Type B pancreatic cell (in vitro differentiated cells): Measurements from ENCODE around the gene PRR30. TPM values are rescaled to one million over a fixed set of nuclear protein-coding genes. Genes with fewer than 3 reads are reported as not detected.

ENCODE experiments used
- DNase-seq: peaks from one replicate; pipeline ENCODE4 v3.0.0; 2021; ENCODE audit warnings: mixed read lengths; ENCODE audit not compliant: unreplicated experiment; ENCODE audit errors: extremely low spot score
- H3K27ac Mint-ChIP-seq: 2 replicates; pipeline ENCODE4 v1.8.0; 2021; ENCODE audit warnings: mild to moderate bottlenecking, mixed read lengths
- H3K27me3 Mint-ChIP-seq: 2 replicates; pipeline ENCODE4 v1.8.0; 2021; ENCODE audit warnings: mixed read lengths
- H3K36me3 Mint-ChIP-seq: 2 replicates; pipeline ENCODE4 v1.8.0; 2021; ENCODE audit warnings: mixed read lengths
- H3K4me1 Mint-ChIP-seq: one replicate; pipeline ENCODE4 v1.8.0; 2021; ENCODE audit warnings: mixed read lengths; ENCODE audit not compliant: unreplicated experiment
- H3K4me3 Mint-ChIP-seq: 2 replicates; pipeline ENCODE4 v1.8.0; 2021; ENCODE audit warnings: mild to moderate bottlenecking, mixed read lengths
- H3K9me3 Mint-ChIP-seq: 2 replicates; pipeline ENCODE4 v1.8.0; 2021; ENCODE audit warnings: mixed read lengths
- CTCF ChIP-seq: fragments of 200-600 bp; sonication (generic); conservative IDR thresholded peaks from 2 replicates; pipeline ENCODE4 v1.5.0; 2021; ENCODE audit warnings: antibody characterized with exemption, mild to moderate bottlenecking
- total RNA-seq: library from RNA; stranded (reverse); gene quantifications from 2 replicates; pipeline ENCODE4 v1.2.1, GENCODE V29; 2021; ENCODE audit warnings: low replicate concordance

Gene PRR30
- total RNA-seq, 1 donor from 2014 or later: not detected

DNA sequence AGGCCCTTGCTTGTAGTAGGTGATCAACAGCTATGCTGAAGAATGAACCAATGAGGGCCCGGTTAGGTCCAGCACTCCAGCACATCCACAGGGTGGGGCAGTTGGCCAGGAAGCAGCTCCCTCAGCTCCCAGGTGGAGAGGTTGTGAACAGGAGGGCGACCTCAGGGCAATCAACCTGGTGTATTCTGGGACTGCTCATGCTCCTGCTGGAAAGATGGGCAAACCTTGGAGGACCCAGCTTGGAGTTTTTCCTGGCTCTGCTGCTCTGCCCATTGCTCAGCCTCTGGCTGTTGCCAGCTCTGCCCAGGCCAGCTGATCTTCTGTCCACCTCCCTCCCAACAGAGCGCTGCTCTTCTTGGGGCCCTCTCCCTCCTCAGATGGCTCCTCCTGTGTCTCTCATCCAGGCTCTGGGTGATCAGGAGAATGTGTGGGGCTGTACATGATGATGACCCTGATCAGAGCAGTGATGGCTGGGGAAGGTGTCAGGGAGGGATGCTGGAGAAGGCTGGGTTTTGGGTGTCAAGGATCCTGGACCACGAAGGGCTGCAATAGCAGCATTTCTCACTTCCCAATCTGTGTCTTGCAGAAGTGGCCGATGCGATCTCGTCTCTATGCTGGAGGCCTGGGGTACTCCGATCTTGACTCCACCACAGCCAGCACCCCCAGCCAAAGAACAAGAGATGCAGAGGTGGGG, 13.0 kb upstream of the PRR30 start:
- no peak overlapping the region for H3K4me3 Mint-ChIP-seq
- peaks cover 4% of the 10 kb centered on the region for H3K27me3 Mint-ChIP-seq
- H3K36me3 Mint-ChIP-seq: no peaks in the 10 kb centered on the region
- no peak overlapping the region for H3K27ac Mint-ChIP-seq
- DNase-seq: no peak
- H3K4me1 Mint-ChIP-seq: no peaks in the 10 kb centered on the region
- no peak for TF ChIP-seq CTCF
- no peaks in the 10 kb centered on the region for H3K9me3 Mint-ChIP-seq

GRCh38 chr2:27150639-27151230, 11.5 kb upstream of the PRR30 start:
- Mint-ChIP-seq H3K36me3 (no peaks in the 10 kb centered on the region), H3K27ac (no peak overlapping the region)

DNA sequence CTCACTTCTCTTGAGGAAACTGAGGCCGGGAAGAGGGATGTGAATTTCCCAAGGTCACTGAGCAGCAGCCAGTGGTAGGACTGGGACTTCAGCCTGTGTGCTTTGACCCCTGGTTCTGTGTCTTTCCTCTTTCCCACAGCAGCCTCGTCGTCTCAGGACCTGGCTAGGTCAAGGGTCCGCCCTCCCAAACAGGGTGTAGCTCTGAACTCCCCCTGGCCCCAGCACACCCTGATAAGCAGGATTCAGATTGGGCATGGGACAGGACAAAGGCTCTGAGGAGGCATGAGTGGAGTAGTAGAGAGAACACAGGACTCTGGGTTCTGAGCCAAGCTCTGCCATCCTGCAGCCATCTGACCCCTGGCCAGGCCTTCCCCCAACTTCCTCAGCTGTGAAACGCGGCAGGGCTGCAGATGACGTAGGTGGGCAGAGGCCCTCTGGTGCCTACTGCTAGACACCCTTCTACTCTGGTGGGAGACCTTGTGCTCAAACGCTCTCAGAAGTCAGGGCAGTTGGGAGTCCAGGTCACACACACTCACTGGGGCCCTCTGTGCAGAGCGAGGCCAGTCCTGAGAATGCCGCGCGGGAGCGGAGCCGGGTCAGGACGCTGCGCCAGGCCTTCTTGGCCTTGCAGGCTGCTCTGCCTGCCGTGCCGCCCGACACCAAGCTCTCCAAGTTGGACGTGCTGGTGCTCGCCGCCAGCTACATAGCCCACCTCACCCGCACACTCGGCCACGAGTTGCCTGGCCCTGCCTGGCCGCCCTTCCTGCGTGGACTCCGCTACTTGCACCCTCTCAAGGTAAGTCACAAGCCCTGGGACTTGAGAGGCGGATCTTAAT, 10.6 kb upstream of the PRR30 start:
- H3K9me3 Mint-ChIP-seq: no peaks in the 10 kb centered on the region
- no peak overlapping the region for H3K4me3 Mint-ChIP-seq
- H3K27me3 Mint-ChIP-seq: peaks cover 4% of the 10 kb centered on the region
- no peak overlapping the region for H3K27ac Mint-ChIP-seq
- H3K4me1 Mint-ChIP-seq: no peaks in the 10 kb centered on the region
- no peak for TF ChIP-seq CTCF
- H3K36me3 Mint-ChIP-seq: no peaks in the 10 kb centered on the region
- DNase-seq: no peak

More at GRCh38 chr2:27150639-27151230, 11.5 kb upstream of the PRR30 start:
- Mint-ChIP-seq H3K27me3 (peaks cover 4% of the 10 kb centered on the region), H3K9me3 (no peaks in the 10 kb centered on the region), H3K4me1 (no peaks in the 10 kb centered on the region), H3K4me3 (no peak overlapping the region)
- DNase-seq: no peak
- TF ChIP-seq CTCF: no peak

GRCh38 chr2:27148801-27149439, 9.7 kb upstream of the PRR30 start, which contains the start of gene TCF23:
TCF23 (plus strand) TSS chr2:27149004; CDS start chr2:27149134, 130 bp downstream.
- H3K4me1 Mint-ChIP-seq: no peaks in the 10 kb centered on the region
- no peak within 1 kb of the TSS for H3K27ac Mint-ChIP-seq
- no peak for DNase-seq

More at GRCh38 chr2:27148801-27149439, 9.7 kb upstream of the PRR30 start, which contains the start of gene TCF23:
- peaks cover 5% of the 10 kb centered on the region for H3K27me3 Mint-ChIP-seq
- H3K4me3 Mint-ChIP-seq: no peak within 1 kb of the TSS
- no peak for TF ChIP-seq CTCF
- H3K9me3 Mint-ChIP-seq: no peaks in the 10 kb centered on the region
- H3K36me3 Mint-ChIP-seq: no peaks in the 10 kb centered on the region
